OCI-LY3 (cell line): ENCODE data around the gene TUBA4B.

Source experiments
- EZH2phosphoT487 ChIP-seq: fragments of 200-600 bp; shearing (Covaris generic); IDR thresholded peaks from 2 replicates; pipeline ENCODE4 v1.6.1; 2018; ENCODE audit warnings: antibody characterized with exemption, mixed run types, low read depth
- TF ChIP-seq, protein P1 (sequence below): fragments of 200-600, 300-600 bp; sonication (generic); IDR thresholded peaks from 2 replicates; pipeline ENCODE4 v1.5.1; 2014; ENCODE audit warnings: antibody characterized with exemption, low read length, low read depth

DNA sequence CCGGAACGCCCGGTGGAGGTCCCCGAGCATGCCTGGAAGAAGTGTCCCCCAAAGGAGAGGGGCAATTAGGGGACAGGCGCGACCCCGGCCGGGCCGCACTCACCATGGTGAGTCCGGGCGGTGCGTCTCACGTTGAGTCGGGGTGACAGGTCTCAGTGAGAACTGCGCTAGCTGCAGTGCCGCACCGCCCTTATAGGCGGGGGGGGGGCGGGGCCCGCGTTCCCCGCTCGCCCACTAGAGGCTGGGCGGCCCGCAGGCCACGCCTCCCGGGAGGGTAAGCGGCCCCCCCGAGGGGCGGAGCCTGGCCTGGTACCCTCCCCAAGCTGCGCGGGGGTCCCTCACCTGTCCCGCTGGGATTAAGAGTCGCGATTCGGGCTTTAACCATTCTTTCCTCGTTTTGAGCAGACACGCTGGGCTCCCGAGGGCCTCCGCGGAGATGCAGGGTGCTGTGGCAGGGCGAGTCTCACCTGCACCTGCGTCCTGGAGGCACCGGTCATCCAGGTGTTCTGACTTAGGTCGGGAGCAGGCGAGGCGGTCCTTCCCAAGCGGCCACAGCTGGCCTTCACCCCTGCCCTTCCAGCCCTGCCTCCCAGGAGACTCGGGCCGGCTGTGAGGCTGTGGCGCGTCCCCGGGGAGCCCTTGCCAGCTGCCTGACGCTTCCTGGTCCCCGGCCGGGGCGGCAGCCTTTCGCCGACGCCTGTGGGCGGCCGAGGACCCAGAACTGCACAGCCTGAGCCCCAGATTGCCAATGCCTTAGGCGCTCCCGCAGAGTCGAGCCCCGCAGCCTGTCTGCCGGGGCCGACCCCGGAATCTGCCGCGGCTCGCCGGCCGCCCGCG lies 928 bp downstream of the TUBA4B start, which contains the start of gene TUBA4A:
- TF ChIP-seq, protein P1, sequence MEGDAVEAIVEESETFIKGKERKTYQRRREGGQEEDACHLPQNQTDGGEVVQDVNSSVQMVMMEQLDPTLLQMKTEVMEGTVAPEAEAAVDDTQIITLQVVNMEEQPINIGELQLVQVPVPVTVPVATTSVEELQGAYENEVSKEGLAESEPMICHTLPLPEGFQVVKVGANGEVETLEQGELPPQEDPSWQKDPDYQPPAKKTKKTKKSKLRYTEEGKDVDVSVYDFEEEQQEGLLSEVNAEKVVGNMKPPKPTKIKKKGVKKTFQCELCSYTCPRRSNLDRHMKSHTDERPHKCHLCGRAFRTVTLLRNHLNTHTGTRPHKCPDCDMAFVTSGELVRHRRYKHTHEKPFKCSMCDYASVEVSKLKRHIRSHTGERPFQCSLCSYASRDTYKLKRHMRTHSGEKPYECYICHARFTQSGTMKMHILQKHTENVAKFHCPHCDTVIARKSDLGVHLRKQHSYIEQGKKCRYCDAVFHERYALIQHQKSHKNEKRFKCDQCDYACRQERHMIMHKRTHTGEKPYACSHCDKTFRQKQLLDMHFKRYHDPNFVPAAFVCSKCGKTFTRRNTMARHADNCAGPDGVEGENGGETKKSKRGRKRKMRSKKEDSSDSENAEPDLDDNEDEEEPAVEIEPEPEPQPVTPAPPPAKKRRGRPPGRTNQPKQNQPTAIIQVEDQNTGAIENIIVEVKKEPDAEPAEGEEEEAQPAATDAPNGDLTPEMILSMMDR: no peak
- no peak for TF ChIP-seq EZH2phosphoT487
